NCI-H2227 (cell line): ENCODE measurements around the gene PDCD7.

Experiments
- DNase-seq: peaks from one replicate; lab custom pipeline; 2025; ENCODE audit not compliant: unreplicated experiment; lab: John Stamatoyannopoulos, UW

The PDCD7 gene

DNA sequence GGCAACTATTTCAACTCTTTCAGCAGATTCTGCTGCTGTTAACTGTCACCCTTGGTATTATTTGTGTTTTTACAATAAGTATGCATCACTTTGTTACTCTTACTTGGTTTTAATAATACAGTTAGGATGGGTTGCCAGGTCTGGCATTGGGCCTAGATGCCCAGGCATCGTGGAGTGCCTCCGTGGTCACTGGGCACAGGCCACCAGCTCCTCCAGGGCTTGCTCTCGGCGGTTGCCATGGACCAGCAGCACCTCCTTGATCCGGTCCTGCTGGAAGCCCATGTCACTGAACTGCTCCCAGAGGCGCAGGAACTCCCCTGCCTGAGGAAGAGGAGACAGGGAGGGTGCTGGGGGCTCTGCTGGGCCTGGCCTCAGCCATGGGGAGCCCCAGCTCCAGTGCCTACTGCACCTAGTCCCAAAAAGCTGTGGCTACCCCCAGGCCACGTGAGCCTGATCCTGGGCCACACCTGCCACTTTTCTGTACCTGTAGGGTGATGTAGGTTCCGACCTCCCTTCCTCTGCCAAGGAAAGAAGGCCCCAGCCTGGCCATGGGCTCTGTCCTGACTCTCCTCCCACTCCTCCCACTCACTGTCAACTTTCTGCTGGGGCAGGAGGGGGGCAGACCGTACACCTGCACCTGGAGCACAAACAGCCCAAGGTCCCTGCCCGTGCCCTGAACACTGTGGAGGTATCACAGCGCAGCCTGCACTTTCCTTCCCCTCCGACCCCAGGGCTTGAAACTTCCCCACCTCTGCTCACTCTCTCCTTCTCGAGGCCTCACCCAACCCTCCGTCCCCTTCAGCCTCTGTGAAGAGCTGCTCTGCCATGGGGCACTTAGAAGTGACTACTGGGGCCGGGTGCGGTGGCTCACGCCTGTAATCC, 40.5 kb downstream of the PDCD7 start:
- no peak for DNase-seq

- no peak for DNase-seq
Observed at GRCh38 chr15:65091946-65092770, 41.5 kb downstream of the PDCD7 start.

DNA sequence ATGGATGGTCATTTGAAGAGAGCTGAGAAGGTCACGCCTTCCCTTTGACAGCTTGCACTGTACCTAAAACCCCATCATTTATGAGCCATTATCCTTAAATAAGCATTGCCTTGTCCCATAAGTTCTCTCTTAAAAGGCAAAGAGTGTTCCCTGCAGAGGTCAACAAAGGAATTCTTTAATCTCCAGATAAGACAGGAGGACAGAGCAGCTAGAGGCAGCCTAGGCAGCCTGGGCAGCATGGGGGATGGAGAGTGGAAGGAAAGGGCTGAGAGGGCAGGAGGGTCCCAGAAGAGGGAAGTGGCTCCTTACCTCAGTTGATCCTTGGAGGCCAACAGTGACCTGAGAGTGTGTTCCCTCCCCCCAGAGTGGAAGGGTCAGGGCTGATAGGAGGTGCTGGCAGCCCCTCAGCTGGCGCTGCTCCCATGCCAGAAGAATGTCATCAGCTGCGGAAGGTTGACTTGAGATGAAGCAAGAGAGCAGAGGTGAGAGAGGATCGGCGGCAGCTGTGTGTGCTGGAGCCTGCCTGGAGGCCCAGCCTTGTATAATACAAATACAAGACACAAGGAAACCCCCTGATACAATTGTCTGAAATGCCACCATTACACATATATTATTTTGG, 44.3 kb downstream of the PDCD7 start:
- no peak for DNase-seq

DNA sequence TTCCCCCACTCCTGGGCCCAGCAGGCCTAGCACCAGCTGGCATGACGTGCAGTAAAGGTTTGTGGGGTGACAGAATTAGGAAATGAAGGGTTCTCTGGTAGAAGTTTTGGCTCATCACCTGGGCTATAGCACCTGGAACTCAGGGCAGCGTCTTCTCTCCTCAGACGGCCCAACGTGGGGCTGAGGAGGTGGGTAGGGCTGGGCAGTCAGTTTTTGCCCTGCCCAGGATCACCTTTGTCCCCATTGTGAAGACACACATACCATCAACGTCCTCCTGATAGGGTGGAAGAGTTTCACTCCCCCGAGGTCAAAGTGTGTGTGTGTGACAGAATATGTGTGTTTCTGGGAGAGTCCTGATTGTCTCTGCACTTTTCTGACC, 45.0 kb downstream of the PDCD7 start:
- DNase-seq, result no peak

DNA sequence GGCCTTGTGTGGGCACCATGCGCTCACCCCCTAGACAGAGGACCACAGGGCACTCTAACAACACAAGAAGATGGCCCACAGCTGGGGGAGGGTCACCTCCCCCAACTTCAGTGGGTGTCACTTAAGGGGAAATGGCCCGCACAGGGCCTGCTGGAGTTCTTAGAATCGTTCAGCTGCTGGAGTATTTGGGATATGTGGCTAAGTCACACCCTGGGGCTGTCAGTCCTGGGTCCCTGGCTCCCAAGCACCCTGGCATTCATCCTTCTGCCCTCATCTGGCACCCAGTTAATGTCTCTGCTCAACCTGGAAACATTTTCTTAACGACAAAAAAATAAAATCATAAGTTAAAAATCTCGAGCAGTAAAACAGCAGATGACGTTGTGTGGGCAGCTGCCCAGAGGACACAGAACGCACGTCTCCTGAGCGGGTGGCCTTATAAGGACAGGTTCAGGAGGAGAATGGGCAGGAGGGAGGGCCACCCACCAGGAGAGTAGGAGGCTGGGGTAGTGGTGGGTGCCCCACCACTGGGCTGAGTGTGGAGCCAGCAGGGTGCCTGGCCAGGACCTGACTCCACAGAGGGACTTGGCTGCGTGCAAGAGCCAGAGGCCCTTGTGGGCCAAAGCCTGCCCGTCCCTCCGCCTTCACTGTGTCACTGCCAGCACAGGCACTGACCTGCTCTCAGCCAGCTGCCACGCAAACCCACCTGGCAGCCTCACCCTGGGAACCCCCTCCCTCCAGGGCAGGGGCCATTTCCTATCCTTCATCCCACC, 45.5 kb downstream of the PDCD7 start:
- DNase-seq, result no peak

DNA sequence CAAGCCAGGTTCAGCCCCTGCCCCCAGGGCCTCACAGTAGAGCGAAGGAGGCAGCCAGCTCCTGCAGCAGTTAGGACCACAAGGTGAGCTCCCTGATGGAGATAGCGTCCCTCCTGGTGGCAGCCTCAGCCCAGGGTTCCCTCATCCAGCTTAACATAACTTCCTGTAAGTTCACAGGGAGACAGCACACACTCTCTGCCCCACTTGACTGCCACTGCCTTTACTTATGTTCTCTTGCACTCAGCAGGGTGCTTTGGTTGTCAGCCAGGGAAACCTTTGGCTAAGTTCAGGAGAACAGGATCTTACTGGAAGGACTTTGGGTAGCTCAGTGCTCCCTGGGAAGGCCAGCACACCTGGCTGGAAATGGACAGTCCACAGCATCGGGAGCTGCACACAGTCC, 46.2 kb downstream of the PDCD7 start:
- no peak for DNase-seq

DNA sequence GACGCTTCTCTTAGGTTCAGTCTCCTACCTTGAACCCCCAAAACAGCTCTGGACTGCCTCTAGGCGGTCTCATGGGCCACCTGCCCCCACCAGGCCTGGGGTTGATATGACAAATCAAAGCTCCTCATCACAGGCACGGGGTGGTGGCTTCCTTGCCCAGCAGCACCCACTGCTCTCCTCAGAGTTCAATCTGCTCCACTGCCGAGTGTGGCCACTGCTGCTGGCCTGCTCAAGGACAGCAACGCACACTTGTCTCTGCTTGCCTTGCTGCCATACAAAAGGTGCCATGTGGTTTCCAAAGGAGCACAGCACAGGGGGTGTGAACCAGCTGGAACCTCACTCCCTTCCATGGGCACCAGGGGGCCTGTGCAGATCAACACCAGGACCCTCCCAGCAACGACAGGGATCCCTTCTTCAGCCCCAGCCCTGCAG, 46.9 kb downstream of the PDCD7 start:
- no peak for DNase-seq

DNA sequence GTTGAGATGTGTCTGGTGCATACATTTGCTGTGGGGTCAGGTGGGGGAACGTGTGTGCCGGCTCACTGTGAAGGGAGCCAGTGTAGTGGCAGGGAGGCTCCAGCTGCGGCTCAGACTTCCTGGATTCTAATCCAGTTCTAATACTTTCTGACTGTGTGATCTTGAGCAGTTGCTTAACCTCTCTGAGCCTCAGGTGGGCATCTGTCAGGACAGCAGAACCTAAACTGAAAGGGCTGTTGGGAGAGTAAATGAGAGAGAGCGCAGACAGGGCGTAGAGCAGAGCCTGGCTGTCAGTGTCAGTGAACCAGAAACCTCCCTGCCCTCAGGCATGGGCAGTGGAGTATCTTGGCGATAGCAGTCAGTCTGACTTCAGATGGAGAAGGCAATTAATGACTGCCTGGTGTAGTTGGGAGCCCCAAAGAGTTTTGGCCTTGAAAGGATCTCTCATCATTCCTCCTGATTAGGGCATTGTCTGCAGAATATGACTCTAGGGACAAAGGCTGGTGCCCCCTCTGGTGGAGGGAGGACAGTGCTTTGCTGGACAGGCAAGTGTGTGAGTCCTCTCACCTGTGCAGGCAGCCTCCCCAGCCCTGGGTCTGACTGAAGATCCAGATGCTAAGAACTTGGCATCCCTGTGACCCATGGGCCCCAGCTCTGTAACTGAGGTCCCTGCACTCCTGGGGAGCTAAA, 47.5 kb downstream of the PDCD7 start:
- DNase-seq, result no peak

- DNase-seq, result no peak
Observed at GRCh38 chr15:65085207-65085753, 48.3 kb downstream of the PDCD7 start.

GRCh38 chr15:65084500-65085206, 49.0 kb downstream of the PDCD7 start:
- DNase-seq, result no peak

- peak; percentile 60 for DNase-seq
Observed at GRCh38 chr15:65083262-65083701, 50.3 kb downstream of the PDCD7 start.

- DNase-seq, result no peak
Observed at GRCh38 chr15:65082303-65082953, 51.2 kb downstream of the PDCD7 start.

DNA sequence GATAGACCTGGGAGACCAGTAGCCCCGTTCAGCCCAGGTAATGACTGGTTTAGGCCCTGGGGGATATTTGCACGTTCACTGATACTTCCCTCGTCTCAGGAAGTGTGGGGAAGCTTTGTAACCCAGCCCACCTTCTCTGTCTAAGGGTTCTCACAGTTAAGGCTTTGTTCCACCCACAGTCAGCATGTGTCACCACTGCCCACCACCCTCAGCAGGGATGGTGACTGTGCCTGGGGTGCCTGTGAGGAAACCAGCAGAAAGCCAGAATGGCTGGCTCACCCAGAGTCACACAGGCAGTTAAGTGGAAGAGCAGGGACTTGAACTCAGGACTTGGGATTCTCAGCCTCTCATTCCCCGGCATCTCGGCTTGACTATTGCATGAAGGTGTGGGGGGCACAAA, 51.9 kb downstream of the PDCD7 start:
- no peak for DNase-seq

GRCh38 chr15:65081270-65081669, 52.3 kb downstream of the PDCD7 start:
- no peak for DNase-seq

DNA sequence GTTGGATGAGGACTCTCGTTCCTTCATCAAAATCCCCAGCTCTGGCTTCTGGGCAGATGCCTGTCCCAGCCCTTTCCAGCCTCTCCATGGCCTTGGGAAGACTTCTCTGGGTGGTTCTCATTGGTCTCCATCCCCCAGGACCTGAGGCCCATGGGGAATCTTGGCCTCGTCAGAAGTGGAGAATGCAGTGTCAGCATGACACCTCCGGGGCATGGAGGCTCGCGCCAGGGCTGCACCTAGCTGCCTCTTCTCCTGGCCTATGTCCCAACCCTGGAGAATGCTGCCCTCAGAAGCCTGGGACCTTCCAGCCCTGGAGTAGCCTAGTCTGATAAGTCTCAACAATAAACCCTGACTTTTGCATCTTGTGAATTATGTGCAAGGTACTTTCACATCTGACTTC, 54.0 kb downstream of the PDCD7 start:
- no peak for DNase-seq

- DNase-seq, result no peak
Observed at GRCh38 chr15:65077981-65078352, 55.6 kb downstream of the PDCD7 start.

DNA sequence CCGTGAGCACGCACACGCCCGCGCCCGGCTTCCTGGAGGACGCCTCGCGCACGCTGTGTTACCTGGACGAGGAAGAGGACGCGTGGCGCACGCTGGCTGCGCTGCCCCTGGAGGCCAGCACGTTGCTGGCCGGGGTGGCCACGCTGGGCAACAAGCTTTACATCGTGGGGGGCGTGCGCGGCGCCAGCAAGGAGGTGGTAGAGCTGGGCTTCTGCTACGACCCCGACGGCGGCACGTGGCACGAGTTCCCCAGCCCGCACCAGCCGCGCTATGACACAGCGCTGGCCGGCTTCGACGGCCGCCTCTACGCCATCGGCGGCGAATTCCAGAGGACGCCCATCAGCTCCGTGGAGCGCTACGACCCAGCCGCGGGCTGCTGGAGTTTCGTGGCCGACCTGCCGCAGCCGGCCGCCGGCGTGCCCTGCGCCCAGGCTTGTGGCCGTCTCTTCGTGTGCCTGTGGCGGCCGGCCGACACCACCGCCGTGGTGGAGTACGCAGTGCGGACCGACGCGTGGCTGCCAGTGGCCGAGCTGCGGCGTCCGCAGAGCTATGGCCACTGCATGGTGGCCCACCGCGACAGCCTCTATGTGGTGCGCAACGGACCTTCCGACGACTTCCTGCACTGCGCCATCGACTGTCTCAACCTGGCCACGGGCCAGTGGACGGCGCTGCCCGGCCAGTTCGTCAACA, 56.2 kb downstream of the PDCD7 start:
- no peak for DNase-seq
